H9 (cell line): ENCODE data around the gene OR10A7. TPM values are rescaled to one million over a fixed set of nuclear protein-coding genes. Genes with fewer than 3 reads are reported as not detected.

ENCODE experiments used
- DNase-seq: peaks from one replicate; pipeline ENCODE4 v3.0.0-alpha.2; 2017
- H2AFZ ChIP-seq: one replicate; pipeline ENCODE4 v1.6.1; 2013; ENCODE audit warnings: mild to moderate bottlenecking, low read length, control low read depth, moderate library complexity
- H2AK5ac ChIP-seq: 2 replicates; pipeline ENCODE4 v1.6.1; 2013; ENCODE audit warnings: low read length, control low read depth, mixed read lengths; ENCODE audit not compliant: insufficient read length
- H2BK120ac ChIP-seq: one replicate; pipeline ENCODE4 v1.6.1; 2013; ENCODE audit warnings: low read depth, mild to moderate bottlenecking, low read length, control low read depth, inconsistent platforms; ENCODE audit not compliant: poor library complexity, severe bottlenecking
- H2BK12ac ChIP-seq: 2 replicates; pipeline ENCODE4 v1.6.1; 2013; ENCODE audit warnings: low read length, control low read depth, mixed read lengths, low read depth; ENCODE audit not compliant: insufficient read length
- H2BK15ac ChIP-seq: 2 replicates; pipeline ENCODE4 v1.6.1; 2013; ENCODE audit warnings: low read depth, low read length, control low read depth
- H2BK20ac ChIP-seq: one replicate; pipeline ENCODE4 v1.6.1; 2013; ENCODE audit warnings: low read depth, mild to moderate bottlenecking, low read length, control low read depth, inconsistent platforms; ENCODE audit not compliant: poor library complexity, severe bottlenecking
- H2BK5ac ChIP-seq: 2 replicates; pipeline ENCODE4 v1.6.1; 2013; ENCODE audit warnings: low read length, control low read depth, mixed read lengths; ENCODE audit not compliant: insufficient read length
- H3K14ac ChIP-seq: 2 replicates; pipeline ENCODE4 v1.6.1; 2013; ENCODE audit warnings: low read length, control low read depth; ENCODE audit not compliant: insufficient read depth
- H3K18ac ChIP-seq: 2 replicates; pipeline ENCODE4 v1.6.1; 2013; ENCODE audit warnings: low read depth, mild to moderate bottlenecking, mixed read lengths, low read length, control low read depth; ENCODE audit not compliant: insufficient read length
- H3K23ac ChIP-seq: 2 replicates; pipeline ENCODE4 v1.6.1; 2013; ENCODE audit warnings: low read length, control low read depth, mixed read lengths, low read depth; ENCODE audit not compliant: insufficient read length
- H3K23me2 ChIP-seq: 2 replicates; pipeline ENCODE4 v1.6.1; 2013; ENCODE audit warnings: low read depth, mild to moderate bottlenecking, mixed read lengths, low read length, control low read depth; ENCODE audit not compliant: insufficient read length, poor library complexity, severe bottlenecking
- H3K27ac ChIP-seq: 2 replicates; pipeline ENCODE4 v1.5.1; 2013; ENCODE audit warnings: low read length, control low read depth, mixed read lengths, low read depth; ENCODE audit not compliant: insufficient read length
- H3K27me3 ChIP-seq: 2 replicates; pipeline ENCODE4 v1.6.1; 2013; ENCODE audit warnings: low read length, control low read depth, inconsistent platforms; ENCODE audit not compliant: insufficient read depth
- H3K4ac ChIP-seq: 2 replicates; pipeline ENCODE4 v1.6.1; 2013; ENCODE audit warnings: low read depth, mild to moderate bottlenecking, control low read depth, inconsistent platforms, low read length, moderate library complexity
- H3K4me1 ChIP-seq: 2 replicates; pipeline ENCODE4 v1.6.1; 2013; ENCODE audit warnings: low read length, control low read depth, inconsistent platforms; ENCODE audit not compliant: insufficient read depth
- H3K4me2 ChIP-seq: 2 replicates; pipeline ENCODE4 v1.6.1; 2013; ENCODE audit warnings: low read length, control low read depth, mixed read lengths; ENCODE audit not compliant: insufficient read length, insufficient read depth
- H3K56ac ChIP-seq: 2 replicates; pipeline ENCODE4 v1.6.1; 2013; ENCODE audit warnings: low read depth, mild to moderate bottlenecking, mixed read lengths, low read length, control low read depth; ENCODE audit not compliant: insufficient read length
- H3K79me1 ChIP-seq: 2 replicates; pipeline ENCODE4 v1.6.1; 2013; ENCODE audit warnings: low read depth, mild to moderate bottlenecking, moderate library complexity, low read length, control low read depth, inconsistent platforms; ENCODE audit not compliant: insufficient read depth, poor library complexity, severe bottlenecking
- H3K79me2 ChIP-seq: 2 replicates; pipeline ENCODE4 v1.6.1; 2013; ENCODE audit warnings: low read length, control low read depth, inconsistent platforms; ENCODE audit not compliant: insufficient read depth
- H3K9ac ChIP-seq: 2 replicates; pipeline ENCODE4 v1.6.1; 2013; ENCODE audit warnings: low read length, control low read depth, mixed read lengths; ENCODE audit not compliant: insufficient read length; ENCODE audit errors: extremely low read depth
- H3K9me3 ChIP-seq: one replicate; pipeline ENCODE4 v1.6.1; 2013; ENCODE audit warnings: low read depth, low read length, inconsistent platforms; ENCODE audit not compliant: control insufficient read depth
- H3T11ph ChIP-seq: one replicate; pipeline ENCODE4 v1.6.1; 2013; ENCODE audit warnings: mild to moderate bottlenecking, low read length, control low read depth, inconsistent platforms
- H4K20me1 ChIP-seq: one replicate; pipeline ENCODE4 v1.6.1; 2013; ENCODE audit not compliant: control insufficient read depth, insufficient read length, insufficient read depth
- H4K5ac ChIP-seq: 2 replicates; pipeline ENCODE4 v1.6.1; 2013; ENCODE audit warnings: low read depth, mild to moderate bottlenecking, mixed read lengths, low read length, control low read depth; ENCODE audit not compliant: insufficient read length
- H4K8ac ChIP-seq: replicated peaks from 2 replicates; pipeline ENCODE4 v1.6.1; 2013; ENCODE audit warnings: low read length, control low read depth, mixed read lengths, low read depth; ENCODE audit not compliant: insufficient read length
- H4K91ac ChIP-seq: 2 replicates; pipeline ENCODE4 v1.6.1; 2013; ENCODE audit warnings: low read depth, mild to moderate bottlenecking, moderate library complexity, mixed read lengths, low read length, control low read depth; ENCODE audit not compliant: insufficient read length
- H3K27ac Mint-ChIP-seq, 3 experiments: 2 replicates in 2 of 3; 3 replicates in 1 of 3; pipeline ENCODE4 v1.8.0; 2020 to 2021; ENCODE audit warnings: mixed read lengths in 3 of 3, mild to moderate bottlenecking in 1 of 3, moderate library complexity in 1 of 3
- H3K27me3 Mint-ChIP-seq: 2 replicates; pipeline ENCODE4 v1.8.0; 2021; ENCODE audit warnings: low read depth, mild to moderate bottlenecking, moderate library complexity, mixed read lengths
- H3K36me3 Mint-ChIP-seq, 3 experiments: 2 replicates in 2 of 3; 3 replicates in 1 of 3; pipeline ENCODE4 v1.8.0; 2020 to 2021; ENCODE audit warnings: low read depth in 3 of 3, mixed read lengths in 3 of 3; ENCODE audit not compliant: insufficient read depth in 1 of 3
- H3K4me1 Mint-ChIP-seq, 2 experiments: 2 replicates each; pipeline ENCODE4 v1.8.0; 2020; ENCODE audit warnings: mixed read lengths in 2 of 2
- H3K4me3 Mint-ChIP-seq, 2 experiments: 2 replicates in 1 of 2; 3 replicates in 1 of 2; pipeline ENCODE4 v1.8.0; 2020 to 2021; ENCODE audit warnings: mild to moderate bottlenecking in 2 of 2, mixed read lengths in 2 of 2, moderate library complexity in 1 of 2
- H3K9me3 Mint-ChIP-seq, 2 experiments: 2 replicates in 1 of 2; 3 replicates in 1 of 2; pipeline ENCODE4 v1.8.0; 2020; ENCODE audit warnings: mild to moderate bottlenecking in 2 of 2, mixed read lengths in 2 of 2, moderate library complexity in 1 of 2
- WGBS: extraction: QIAGEN DNeasy Blood & Tissue Kit; methylation state at CpG from one replicate; pipeline ENCODE4 v1.1.7; 2013; ENCODE audit warnings: missing lambda C conversion rate, low lambda C conversion rate, mixed read lengths; ENCODE audit not compliant: insufficient read length; ENCODE audit errors: extremely low coverage; 5-methylcytosine and 5-hydroxymethylcytosine counted together
- total RNA-seq: library from RNA; stranded (reverse); gene quantifications from 2 replicates; pipeline ENCODE4 v1.2.1, GENCODE V29; 2021
- TF ChIP-seq, protein P1 (sequence below): fragments of 200-600 bp; sonication (generic); conservative IDR thresholded peaks from 3 replicates; pipeline ENCODE4 v1.8.0; 2021; ENCODE audit warnings: antibody characterized with exemption, mild to moderate bottlenecking

The OR10A7 gene
- total RNA-seq, 1 experiment from 2014 or later = not detected

GRCh38 chr12:55227643-55228042, 6.8 kb downstream of the OR10A7 start:
- Histone ChIP-seq H3K14ac (no peak overlapping the region), H4K91ac (no peak overlapping the region), H2BK120ac (no peak overlapping the region), H3K4me2 (no peak overlapping the region), H3K27me3 (no peaks in the 10 kb centered on the region), H3K9me3 (no peaks in the 10 kb centered on the region), H3K56ac (no peak overlapping the region), H2BK20ac (no peak overlapping the region), H4K20me1 (no peaks in the 10 kb centered on the region), H3K9ac (no peak overlapping the region), H3K23ac (no peak overlapping the region), H3T11ph (no peak overlapping the region), H3K23me2 (no peaks in the 10 kb centered on the region), H3K18ac (no peak overlapping the region), H2AK5ac (no peak overlapping the region), H4K8ac (no peak overlapping the region), H2BK12ac (no peak overlapping the region), H2BK5ac (no peak overlapping the region), H3K27ac (no peak overlapping the region), H3K79me2 (no peaks in the 10 kb centered on the region), H3K4me1 (no peaks in the 10 kb centered on the region), H4K5ac (no peak overlapping the region), H3K79me1 (no peaks in the 10 kb centered on the region), H2AFZ (no peak overlapping the region), H2BK15ac (no peak overlapping the region), H3K4ac (no peak overlapping the region)
- DNase-seq = no peak
- TF ChIP-seq, protein P1, sequence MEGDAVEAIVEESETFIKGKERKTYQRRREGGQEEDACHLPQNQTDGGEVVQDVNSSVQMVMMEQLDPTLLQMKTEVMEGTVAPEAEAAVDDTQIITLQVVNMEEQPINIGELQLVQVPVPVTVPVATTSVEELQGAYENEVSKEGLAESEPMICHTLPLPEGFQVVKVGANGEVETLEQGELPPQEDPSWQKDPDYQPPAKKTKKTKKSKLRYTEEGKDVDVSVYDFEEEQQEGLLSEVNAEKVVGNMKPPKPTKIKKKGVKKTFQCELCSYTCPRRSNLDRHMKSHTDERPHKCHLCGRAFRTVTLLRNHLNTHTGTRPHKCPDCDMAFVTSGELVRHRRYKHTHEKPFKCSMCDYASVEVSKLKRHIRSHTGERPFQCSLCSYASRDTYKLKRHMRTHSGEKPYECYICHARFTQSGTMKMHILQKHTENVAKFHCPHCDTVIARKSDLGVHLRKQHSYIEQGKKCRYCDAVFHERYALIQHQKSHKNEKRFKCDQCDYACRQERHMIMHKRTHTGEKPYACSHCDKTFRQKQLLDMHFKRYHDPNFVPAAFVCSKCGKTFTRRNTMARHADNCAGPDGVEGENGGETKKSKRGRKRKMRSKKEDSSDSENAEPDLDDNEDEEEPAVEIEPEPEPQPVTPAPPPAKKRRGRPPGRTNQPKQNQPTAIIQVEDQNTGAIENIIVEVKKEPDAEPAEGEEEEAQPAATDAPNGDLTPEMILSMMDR = no peak
- Mint-ChIP-seq H3K4me1 (no peaks in the 10 kb centered on the region), H3K27me3 (no peaks in the 10 kb centered on the region; the same call in 1 of the 2 replicates), H3K36me3 (no peaks in the 10 kb centered on the region), H3K4me3 (no peak overlapping the region), H3K9me3 (no peaks in the 10 kb centered on the region), H3K27ac (no peak overlapping the region)
- WGBS = no CpG with 5 or more reads among the region's 3 CpGs
